Esophagus squamous epithelium (tissue), 5 donors: ENCODE measurements around the gene CAMTA1. TPM values are rescaled to one million over a fixed set of nuclear protein-coding genes. Genes with fewer than 3 reads are reported as not detected.
A peak's percentile ranks its signal among the peaks of the same experiment; 100 is the strongest.

Experiments used
- DNase-seq: peaks from one replicate; lab custom pipeline; 2025; lab: John Stamatoyannopoulos, UW
- H3K27ac ChIP-seq, 4 donors: fragments of 200-600 bp; sonication (generic); one replicate each; pipeline ENCODE4 v1.5.1; 2016 to 2019; ENCODE audit warnings: mild to moderate bottlenecking in 1 of 4
- H3K27me3 ChIP-seq, 4 donors: fragments of 200-600 bp; sonication (generic); 1 replicate in 3 of 4; 2 replicates in 1 of 4; pipeline versions ENCODE4 v1.5.1 to v1.6.0; 2017 to 2021; ENCODE audit warnings: antibody characterized with exemption in 1 of 4
- H3K36me3 ChIP-seq, 3 donors: fragments of 200-600 bp; sonication (generic); one replicate each; pipeline ENCODE4 v1.5.1; 2016 to 2019
- H3K4me1 ChIP-seq, 3 donors: fragments of 200-600 bp; sonication (generic); one replicate each; pipeline ENCODE4 v1.5.1; 2017 to 2019
- H3K4me3 ChIP-seq, 4 donors: fragments of 200-600 bp; sonication (generic); 1 replicate in 3 of 4; 2 replicates in 1 of 4; pipeline ENCODE4 v1.5.1; 2016 to 2019; ENCODE audit warnings: mild to moderate bottlenecking in 2 of 4, moderate library complexity in 1 of 4
- H3K9me3 ChIP-seq, 3 donors: fragments of 200-600 bp; sonication (generic); one replicate each; pipeline ENCODE4 v1.5.1; 2016 to 2019
- CTCF ChIP-seq, 6 experiments: fragments of 450-650 bp in 4 of 6; fragments of 200-600 bp in 2 of 6; sonication (generic) in 2 of 6; IDR thresholded peaks; one replicate each; pipeline ENCODE4 v1.5.1; 2016 to 2019; ENCODE audit warnings: antibody characterized with exemption in 6 of 6, mild to moderate bottlenecking in 4 of 6, moderate library complexity in 4 of 6
- POLR2A ChIP-seq, 4 donors: fragments of 450-650 bp; IDR thresholded peaks; one replicate each; pipeline ENCODE4 v1.6.1; 2017; ENCODE audit warnings: antibody characterized with exemption in 4 of 4, mild to moderate bottlenecking in 4 of 4, moderate library complexity in 3 of 4
- WGBS, 2 donors: methylation state at CpG; one replicate each; pipeline ENCODE4 v1.1.5; 2018; 5-methylcytosine and 5-hydroxymethylcytosine counted together
- intact Hi-C: fragments of 100-400 bp; cut with DNase I; formaldehyde crosslinking; loops from one replicate; pipeline ENCODE4 v1.15.0; 2022
- total RNA-seq, 4 donors: library from RNA; depleted of rRNA; stranded (reverse); fragments of >200 nt; gene quantifications; one replicate each; pipeline ENCODE4 v1.1.0, GENCODE V29; 2016
- donor health status: DM: yes; HTN: yes; CAD: no.

Gene CAMTA1
- total RNA-seq, 4 donors from 2014 or later, result 31.3 to 77.4 (median 45.9) TPM

GRCh38 chr1:7770997-7771822 lies 986.0 kb downstream of the CAMTA1 start, which contains the start of gene VAMP3:
TSS of gene VAMP3 (plus strand) at chr1:7771296. CDS start at chr1:7771384, 88 bp downstream.
- Histone ChIP-seq H3K36me3 (peaks cover 0 to 24% (median 0%) of the 10 kb centered on the region in 3 donors), H3K4me1 (peaks cover 11 to 24% (median 11%) of the 10 kb centered on the region in 3 donors), H3K27me3 (no peaks in the 10 kb centered on the region), H3K4me3 (peak within 1 kb of the TSS; percentile 74 to 99 (median 93)), H3K9me3 (no peaks in the 10 kb centered on the region), H3K27ac (peak within 1 kb of the TSS; percentile 92 to 99 (median 98))
- intact Hi-C loops, result no loop called here
- TF ChIP-seq POLR2A (IDR thresholded peaks at IDR 0.05) (peak in 2 of 4 donors; percentile 66 to 81), CTCF (IDR thresholded peaks at IDR 0.05) (peak in 1 of 6 experiments; percentile 7)
- 0% methylated on average over 5 to 16 of the region's 97 CpGs for WGBS, 2 donors
- DNase-seq, result peak; percentile 39

- no peaks in the 10 kb centered on the region for H3K27me3 ChIP-seq
- intact Hi-C loops, result no loop called here
- DNase-seq, result no peak
- peak overlapping the region; percentile 92 to 99 (median 98) for H3K27ac ChIP-seq
- H3K4me3 ChIP-seq, result peak overlapping the region; percentile 74 to 99 (median 93)
- peaks cover 0 to 31% (median 0%) of the 10 kb centered on the region in 3 donors for H3K36me3 ChIP-seq
- WGBS, 2 donors, result 20 to 29% methylated on average over 7 to 12 of the region's 12 CpGs
- no peaks in the 10 kb centered on the region for H3K9me3 ChIP-seq
- H3K4me1 ChIP-seq, result peaks cover 11 to 24% (median 11%) of the 10 kb centered on the region in 3 donors
- TF ChIP-seq POLR2A (IDR thresholded peaks at IDR 0.05), result no peak
- no peak for TF ChIP-seq CTCF (IDR thresholded peaks at IDR 0.05)
Observed at GRCh38 chr1:7771823-7772299, 986.6 kb downstream of the CAMTA1 start.

DNA sequence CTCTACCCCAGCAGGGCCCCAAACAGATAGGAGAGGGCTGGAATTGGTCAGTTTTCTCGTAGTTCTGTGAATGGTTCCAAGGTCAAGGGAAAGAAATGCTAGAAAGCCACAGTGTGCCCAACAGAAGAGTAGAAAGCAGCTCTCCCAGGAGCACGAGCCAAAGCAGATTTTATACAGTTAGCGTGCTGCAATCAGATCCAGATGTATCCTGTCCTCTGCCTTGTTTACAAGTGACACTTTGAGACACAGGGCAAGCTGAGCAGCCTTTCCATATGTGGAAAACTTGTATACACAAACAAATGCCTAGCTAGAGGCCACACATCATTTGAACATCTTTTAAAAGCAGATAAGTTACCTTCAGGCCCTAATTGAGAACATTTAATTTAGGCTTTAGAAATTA lies 992.3 kb downstream of the CAMTA1 start:
- intact Hi-C loops, result no loop called here
- no peak for TF ChIP-seq POLR2A (IDR thresholded peaks at IDR 0.05)
- no peaks in the 10 kb centered on the region for H3K27me3 ChIP-seq
- peaks cover 6 to 78% (median 8%) of the 10 kb centered on the region in 3 donors for H3K36me3 ChIP-seq
- H3K9me3 ChIP-seq, result no peaks in the 10 kb centered on the region
- no peak overlapping the region for H3K27ac ChIP-seq
- 74 to 100% methylated on average over 2 of the region's 3 CpGs for WGBS, 2 donors
- peaks cover 7 to 19% (median 13%) of the 10 kb centered on the region in 3 donors for H3K4me1 ChIP-seq
- no peak for DNase-seq
- H3K4me3 ChIP-seq, result no peak overlapping the region

DNA sequence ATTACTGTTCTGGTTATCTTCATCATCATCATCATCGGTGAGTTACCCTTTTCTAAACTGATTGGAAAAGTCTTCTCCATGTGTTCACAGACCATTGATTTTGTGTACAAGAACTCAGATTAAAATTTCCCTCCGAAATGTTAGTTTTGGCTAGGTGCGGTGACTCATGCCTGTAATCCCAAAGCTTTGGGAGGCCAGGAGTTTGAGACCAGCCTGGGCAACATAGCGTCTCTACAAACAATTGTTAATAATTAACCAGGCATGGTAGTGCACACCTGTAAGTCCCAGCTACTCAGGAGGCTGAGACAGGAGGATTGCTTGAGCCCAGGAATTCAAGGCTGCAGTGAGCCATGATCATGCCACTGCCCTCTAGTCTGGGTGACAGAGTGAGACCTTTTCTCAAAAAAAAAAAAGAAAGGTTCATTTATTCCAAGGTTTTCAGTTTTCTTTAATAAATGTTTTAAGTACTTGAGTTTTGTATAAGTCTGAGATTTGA lies 992.9 kb downstream of the CAMTA1 start:
- Histone ChIP-seq H3K9me3 (no peaks in the 10 kb centered on the region), H3K4me3 (no peak overlapping the region), H3K4me1 (peaks cover 3 to 19% (median 16%) of the 10 kb centered on the region in 3 donors), H3K27ac (no peak overlapping the region), H3K27me3 (no peaks in the 10 kb centered on the region), H3K36me3 (peaks cover 6 to 74% (median 8%) of the 10 kb centered on the region in 3 donors)
- 70 to 87% methylated on average over 4 of the region's 4 CpGs for WGBS, 2 donors
- intact Hi-C loops, result no loop called here
- no peak for TF ChIP-seq POLR2A (IDR thresholded peaks at IDR 0.05)
- no peak for TF ChIP-seq CTCF (IDR thresholded peaks at IDR 0.05)
- no peak for DNase-seq

DNA sequence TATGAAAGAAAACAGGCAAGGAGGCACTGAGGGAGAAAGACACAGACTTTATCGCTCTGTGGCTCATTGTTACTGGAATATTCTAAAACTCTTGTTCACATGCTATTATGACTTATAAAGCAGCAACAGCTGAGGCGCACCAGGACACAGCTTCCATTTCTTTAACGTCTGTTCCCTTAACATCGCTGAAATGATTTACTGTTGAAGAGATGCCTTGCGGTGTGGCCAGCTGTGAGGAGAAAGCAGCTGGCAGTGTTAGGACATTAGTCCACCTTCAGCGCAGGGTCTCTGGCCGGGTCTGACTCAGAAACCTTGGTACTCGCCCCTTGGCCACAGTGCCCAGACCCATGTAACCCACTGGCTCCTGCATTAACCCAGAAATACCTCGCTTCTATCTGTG lies 995.7 kb downstream of the CAMTA1 start:
- Histone ChIP-seq H3K4me1 (peaks cover 7 to 37% (median 24%) of the 10 kb centered on the region in 3 donors), H3K9me3 (no peaks in the 10 kb centered on the region), H3K36me3 (peaks cover 6 to 65% (median 8%) of the 10 kb centered on the region in 3 donors), H3K4me3 (no peak overlapping the region), H3K27me3 (no peaks in the 10 kb centered on the region), H3K27ac (no peak overlapping the region)
- TF ChIP-seq CTCF (IDR thresholded peaks at IDR 0.05) (no peak), POLR2A (IDR thresholded peaks at IDR 0.05) (no peak)
- DNase-seq, result no peak
- intact Hi-C loops, result no loop called here
- WGBS, 2 donors, result 89 to 97% methylated on average over 8 of the region's 9 CpGs
